ENCODE results near the gene ANXA1.
"Not testable (repeated sequence)": the region's sequence is repeated elsewhere in the genome, so short reads cannot be mapped to it uniquely, and the experiment has no call there.

Gene ANXA1

GRCh38 chr9:73183917-73184861, 32.5 kb downstream of the ANXA1 start:
- H3K9me3 Mint-ChIP-seq = no peaks in the 10 kb centered on the region
- no peaks in the 10 kb centered on the region for H3K36me3 Mint-ChIP-seq (ENCODE audit: low read depth)
- no peak overlapping the region for H3K4me3 Mint-ChIP-seq
- no peak overlapping the region for H3K27ac Mint-ChIP-seq
- no peaks in the 10 kb centered on the region for H3K4me1 Mint-ChIP-seq (ENCODE audit: low read depth)
- intact Hi-C loops (cut with micrococcal nuclease) = loop anchor here (1.0 to 10.0 kb wide), 4 partner anchors 77 to 1149 kb away; no protein-coding TSS in a partner anchor
- H3K27me3 Mint-ChIP-seq = no peaks in the 10 kb centered on the region

- H3K4me1 Mint-ChIP-seq (ENCODE audit: low read depth); intact Hi-C loops (cut with micrococcal nuclease); H3K4me3 Mint-ChIP-seq; H3K27ac Mint-ChIP-seq; H3K9me3 Mint-ChIP-seq; H3K36me3 Mint-ChIP-seq (ENCODE audit: low read depth); H3K27me3 Mint-ChIP-seq: not testable (repeated sequence)
Observed at GRCh38 chr9:73191109-73191508, 39.4 kb downstream of the ANXA1 start.

GRCh38 chr9:73194284-73194683, 42.6 kb downstream of the ANXA1 start:
- no peaks in the 10 kb centered on the region for H3K36me3 Mint-ChIP-seq (ENCODE audit: low read depth)
- no peaks in the 10 kb centered on the region for H3K9me3 Mint-ChIP-seq
- no peak overlapping the region for H3K4me3 Mint-ChIP-seq
- no peaks in the 10 kb centered on the region for H3K4me1 Mint-ChIP-seq (ENCODE audit: low read depth)
- no peak overlapping the region for H3K27ac Mint-ChIP-seq
- intact Hi-C loops (cut with micrococcal nuclease) = no loop called here
- no peaks in the 10 kb centered on the region for H3K27me3 Mint-ChIP-seq

GRCh38 chr9:73199448-73199847, 47.8 kb downstream of the ANXA1 start:
- Mint-ChIP-seq H3K27me3 (no peaks in the 10 kb centered on the region), H3K9me3 (no peaks in the 10 kb centered on the region), H3K36me3 (ENCODE audit: low read depth) (no peaks in the 10 kb centered on the region), H3K4me3 (no peak overlapping the region), H3K4me1 (ENCODE audit: low read depth) (peaks cover 15% of the 10 kb centered on the region), H3K27ac (no peak overlapping the region)
- intact Hi-C loops (cut with micrococcal nuclease) = loop anchor here (5.0 kb wide), 1 partner anchor 1543 kb away; no protein-coding TSS in a partner anchor

GRCh38 chr9:73199886-73200285, 48.2 kb downstream of the ANXA1 start:
- peaks cover 18% of the 10 kb centered on the region for H3K4me1 Mint-ChIP-seq (ENCODE audit: low read depth)
- H3K9me3 Mint-ChIP-seq = no peaks in the 10 kb centered on the region
- H3K36me3 Mint-ChIP-seq (ENCODE audit: low read depth) = no peaks in the 10 kb centered on the region
- H3K27ac Mint-ChIP-seq = no peak overlapping the region
- H3K27me3 Mint-ChIP-seq = no peaks in the 10 kb centered on the region
- H3K4me3 Mint-ChIP-seq = no peak overlapping the region
- intact Hi-C loops (cut with micrococcal nuclease) = loop anchor here (2.0 to 5.0 kb wide), 2 partner anchors 1445 to 1542 kb away; no protein-coding TSS in a partner anchor

GRCh38 chr9:73200694-73201452, 49.2 kb downstream of the ANXA1 start:
- no peaks in the 10 kb centered on the region for H3K9me3 Mint-ChIP-seq
- H3K4me1 Mint-ChIP-seq (ENCODE audit: low read depth) = peaks cover 20% of the 10 kb centered on the region
- intact Hi-C loops (cut with micrococcal nuclease) = loop anchor here (2.0 kb wide), 1 partner anchor 1444 kb away; no protein-coding TSS in a partner anchor
- H3K27ac Mint-ChIP-seq = no peak overlapping the region
- no peaks in the 10 kb centered on the region for H3K36me3 Mint-ChIP-seq (ENCODE audit: low read depth)
- no peak overlapping the region for H3K4me3 Mint-ChIP-seq
- H3K27me3 Mint-ChIP-seq = no peaks in the 10 kb centered on the region

- H3K27me3 Mint-ChIP-seq = no peaks in the 10 kb centered on the region
- intact Hi-C loops (cut with micrococcal nuclease) = loop anchor here (2.0 kb wide), 1 partner anchor 1368 kb away; no protein-coding TSS in a partner anchor
- no peak overlapping the region for H3K27ac Mint-ChIP-seq
- H3K36me3 Mint-ChIP-seq (ENCODE audit: low read depth) = no peaks in the 10 kb centered on the region
- H3K4me3 Mint-ChIP-seq = no peak overlapping the region
- peaks cover 25% of the 10 kb centered on the region for H3K4me1 Mint-ChIP-seq (ENCODE audit: low read depth)
- no peaks in the 10 kb centered on the region for H3K9me3 Mint-ChIP-seq
Observed at GRCh38 chr9:73202980-73203379, 51.3 kb downstream of the ANXA1 start.

GRCh38 chr9:73204936-73205335, 53.3 kb downstream of the ANXA1 start:
- H3K9me3 Mint-ChIP-seq = no peaks in the 10 kb centered on the region
- H3K27ac Mint-ChIP-seq = no peak overlapping the region

GRCh38 chr9:73206851-73207250, 55.2 kb downstream of the ANXA1 start:
- intact Hi-C loops (cut with micrococcal nuclease) = no loop called here
- Mint-ChIP-seq H3K4me3 (no peak overlapping the region), H3K36me3 (ENCODE audit: low read depth) (no peaks in the 10 kb centered on the region), H3K27me3 (no peaks in the 10 kb centered on the region), H3K27ac (no peak overlapping the region), H3K9me3 (no peaks in the 10 kb centered on the region), H3K4me1 (ENCODE audit: low read depth) (peaks cover 23% of the 10 kb centered on the region)

More at GRCh38 chr9:73204936-73205335, 53.3 kb downstream of the ANXA1 start:
- no peaks in the 10 kb centered on the region for H3K27me3 Mint-ChIP-seq
- H3K36me3 Mint-ChIP-seq (ENCODE audit: low read depth) = no peaks in the 10 kb centered on the region
- intact Hi-C loops (cut with micrococcal nuclease) = no loop called here
- H3K4me1 Mint-ChIP-seq (ENCODE audit: low read depth) = peaks cover 25% of the 10 kb centered on the region
- no peak overlapping the region for H3K4me3 Mint-ChIP-seq

- Mint-ChIP-seq H3K4me3 (no peak overlapping the region), H3K27me3 (no peaks in the 10 kb centered on the region), H3K36me3 (ENCODE audit: low read depth) (no peaks in the 10 kb centered on the region), H3K4me1 (ENCODE audit: low read depth) (peaks cover 19% of the 10 kb centered on the region), H3K9me3 (no peaks in the 10 kb centered on the region), H3K27ac (no peak overlapping the region)
- intact Hi-C loops (cut with micrococcal nuclease) = no loop called here
Observed at GRCh38 chr9:73210886-73211666, 59.4 kb downstream of the ANXA1 start.

- intact Hi-C loops (cut with micrococcal nuclease) = no loop called here
- no peaks in the 10 kb centered on the region for H3K36me3 Mint-ChIP-seq (ENCODE audit: low read depth)
- H3K4me3 Mint-ChIP-seq = no peak overlapping the region
- no peaks in the 10 kb centered on the region for H3K9me3 Mint-ChIP-seq
- no peaks in the 10 kb centered on the region for H3K27me3 Mint-ChIP-seq
- peaks cover 20% of the 10 kb centered on the region for H3K4me1 Mint-ChIP-seq (ENCODE audit: low read depth)
- H3K27ac Mint-ChIP-seq = no peak overlapping the region
Observed at GRCh38 chr9:73213300-73213699, 61.6 kb downstream of the ANXA1 start.

GRCh38 chr9:73215249-73215648, 63.6 kb downstream of the ANXA1 start:
- no peak overlapping the region for H3K4me3 Mint-ChIP-seq
- H3K4me1 Mint-ChIP-seq (ENCODE audit: low read depth) = peaks cover 36% of the 10 kb centered on the region
- peaks cover 7% of the 10 kb centered on the region for H3K9me3 Mint-ChIP-seq
- intact Hi-C loops (cut with micrococcal nuclease) = no loop called here
- no peaks in the 10 kb centered on the region for H3K27me3 Mint-ChIP-seq
- H3K27ac Mint-ChIP-seq = no peak overlapping the region
- peaks cover 7% of the 10 kb centered on the region for H3K36me3 Mint-ChIP-seq (ENCODE audit: low read depth)

GRCh38 chr9:73216100-73216499, 64.4 kb downstream of the ANXA1 start:
- H3K4me3 Mint-ChIP-seq = no peak overlapping the region
- H3K9me3 Mint-ChIP-seq = peaks cover 7% of the 10 kb centered on the region
- peaks cover 39% of the 10 kb centered on the region for H3K4me1 Mint-ChIP-seq (ENCODE audit: low read depth)
- no peaks in the 10 kb centered on the region for H3K27me3 Mint-ChIP-seq
- intact Hi-C loops (cut with micrococcal nuclease) = no loop called here
- peaks cover 7% of the 10 kb centered on the region for H3K36me3 Mint-ChIP-seq (ENCODE audit: low read depth)
- H3K27ac Mint-ChIP-seq = no peak overlapping the region

All from dendritic cell treated with granulocyte-macrophage colony-stimulating factor and Interleukin-4, amounts not matched to agents 40 ng/mL and 50 ng/mL, for 4 days (primary cell).